ENCODE measurements around the gene DOC2B.

DOC2B gene

DNA sequence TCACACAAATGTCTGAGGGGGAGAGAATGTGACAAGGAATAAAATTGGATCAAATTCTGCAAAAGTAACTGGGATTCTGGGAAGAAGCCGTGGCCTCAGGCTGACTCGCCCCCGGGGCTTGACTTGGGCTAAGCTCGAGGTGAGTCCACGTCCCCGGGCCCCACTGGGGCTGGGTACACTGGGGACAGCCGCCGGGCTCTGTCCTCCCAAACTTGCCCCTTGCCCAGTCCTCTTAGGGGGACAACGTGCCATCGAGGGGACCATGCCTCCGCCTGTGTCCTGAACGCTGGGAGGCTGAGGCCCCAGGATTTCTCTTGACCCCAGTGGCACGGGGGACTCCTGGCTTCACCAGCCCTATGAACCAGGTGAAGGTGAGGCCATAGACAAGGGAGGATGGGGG lies 21.1 kb downstream of the DOC2B start:
- DNase-seq: no peak

DNA sequence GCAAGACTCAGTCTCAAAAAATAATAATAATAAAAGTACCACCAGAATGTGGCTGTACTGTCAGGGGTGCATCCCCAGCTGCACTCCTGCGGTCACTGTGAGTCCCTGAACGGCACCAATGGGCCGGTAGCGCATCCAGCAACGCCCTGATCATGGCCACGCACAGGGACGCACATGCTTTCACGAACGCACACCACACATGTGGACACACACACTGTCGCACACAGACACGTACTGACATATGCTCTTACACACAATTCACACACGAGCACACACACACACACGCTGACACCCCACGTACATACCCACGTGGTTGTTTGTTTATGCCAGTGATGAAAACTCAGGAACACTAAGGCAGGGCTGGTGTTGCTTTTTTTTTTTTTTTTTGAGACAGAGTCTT lies 21.8 kb downstream of the DOC2B start:
- DNase-seq: no peak

DNA sequence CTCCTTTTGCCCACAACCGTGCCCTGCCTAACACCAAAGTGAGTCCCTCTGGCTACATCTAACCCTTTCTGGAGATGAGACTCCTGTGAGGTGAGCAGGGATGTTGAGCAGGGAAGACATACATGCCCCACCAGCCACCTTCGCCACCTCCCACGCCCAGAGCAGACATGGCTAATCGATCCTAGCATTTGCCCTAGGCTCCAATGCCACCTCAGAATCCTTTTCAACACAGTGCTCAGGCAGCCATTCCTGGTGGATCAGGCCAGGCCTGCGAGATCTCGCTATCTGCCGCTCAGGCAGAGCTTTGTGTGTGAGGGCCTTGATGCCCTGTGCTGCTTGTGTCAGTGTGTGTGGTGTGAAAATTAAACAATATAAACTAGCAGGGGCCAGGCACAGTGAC lies 23.1 kb downstream of the DOC2B start:
- no peak for DNase-seq

DNA sequence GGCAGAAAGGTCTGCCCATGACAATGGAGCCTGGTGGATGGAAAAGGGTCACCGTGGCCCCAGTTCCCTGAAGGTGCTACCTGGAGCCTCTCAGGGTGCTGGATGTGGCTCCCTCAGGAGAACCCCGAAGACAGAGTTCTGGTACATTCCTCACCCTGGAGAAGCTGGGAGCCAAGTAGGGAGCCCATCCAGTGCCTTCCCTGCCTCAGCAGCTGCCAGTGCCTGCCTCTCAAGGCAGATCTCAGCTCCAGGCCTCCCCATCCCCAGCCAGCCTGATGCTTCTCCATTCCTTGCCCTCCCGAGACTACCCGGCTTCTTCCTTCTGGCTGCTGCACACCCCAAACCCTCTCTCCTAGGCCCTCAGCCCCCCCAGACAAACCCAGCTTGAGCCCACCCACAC lies 23.5 kb downstream of the DOC2B start:
- no peak for DNase-seq

DNA sequence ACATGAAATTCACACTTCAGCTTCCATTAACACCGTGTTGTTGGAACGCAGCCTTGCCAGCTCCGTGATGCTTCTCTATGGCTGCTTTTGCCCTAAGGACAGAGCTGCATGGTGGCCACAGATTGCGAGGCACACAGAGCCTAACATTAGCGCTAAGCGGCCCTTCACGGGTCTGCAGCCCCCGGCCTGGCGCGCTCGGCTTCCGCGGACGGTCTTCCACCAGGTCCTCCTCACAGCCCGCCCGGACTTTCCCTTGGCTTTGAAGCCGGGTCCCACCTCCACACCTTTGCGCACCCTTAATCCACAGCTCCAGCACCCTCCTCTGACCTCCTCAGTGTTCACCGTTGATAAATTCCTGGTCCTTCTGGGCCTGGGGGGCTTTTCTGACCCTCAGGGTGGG lies 24.5 kb downstream of the DOC2B start:
- DNase-seq: no peak

DNA sequence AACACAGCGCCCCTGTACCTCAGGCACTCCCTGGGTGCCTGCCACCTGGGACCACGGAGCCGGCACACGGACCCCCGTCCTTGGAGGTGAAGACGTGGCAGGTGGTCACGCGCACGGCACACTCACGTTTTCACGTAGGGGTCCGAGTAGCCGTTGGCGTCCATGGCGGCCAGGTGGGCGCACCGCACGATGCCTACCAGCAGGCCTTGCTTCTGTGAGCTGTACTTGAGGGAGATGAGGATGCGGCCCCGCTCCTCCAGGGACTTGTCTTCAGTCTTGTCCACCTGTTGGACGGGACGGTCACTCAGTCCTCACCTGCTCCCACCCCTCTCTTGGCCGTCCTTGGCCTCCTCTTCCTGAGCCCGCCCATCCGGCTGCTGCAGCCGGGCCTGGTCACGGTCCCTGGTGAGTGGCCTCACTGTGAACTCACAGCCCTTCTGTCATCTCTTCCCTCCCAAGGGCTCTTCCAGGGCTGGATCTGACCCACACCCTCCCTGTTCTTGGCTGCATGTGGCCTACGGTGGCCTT lies 25.3 kb downstream of the DOC2B start:
- DNase-seq: no peak

DNA sequence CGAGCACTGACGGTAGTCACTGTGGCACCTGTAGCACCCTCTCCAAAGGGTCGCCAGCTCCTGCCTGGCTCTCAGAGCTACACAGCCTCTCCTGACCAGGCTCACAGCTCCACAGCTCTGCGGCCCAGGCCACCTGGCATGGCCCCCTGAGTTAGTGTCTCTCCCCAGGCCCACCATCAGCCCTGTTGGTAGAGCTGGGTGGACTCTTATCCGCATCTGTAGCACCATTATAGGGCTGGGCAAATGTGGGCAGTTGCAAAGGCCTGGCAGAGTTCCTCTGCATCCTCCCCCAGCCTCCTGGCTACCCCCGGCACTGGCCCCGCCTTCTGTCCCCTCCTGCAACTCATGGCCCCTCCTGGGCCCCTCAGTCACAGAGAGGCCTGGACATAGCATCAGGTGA lies 25.9 kb downstream of the DOC2B start:
- no peak for DNase-seq

DNA sequence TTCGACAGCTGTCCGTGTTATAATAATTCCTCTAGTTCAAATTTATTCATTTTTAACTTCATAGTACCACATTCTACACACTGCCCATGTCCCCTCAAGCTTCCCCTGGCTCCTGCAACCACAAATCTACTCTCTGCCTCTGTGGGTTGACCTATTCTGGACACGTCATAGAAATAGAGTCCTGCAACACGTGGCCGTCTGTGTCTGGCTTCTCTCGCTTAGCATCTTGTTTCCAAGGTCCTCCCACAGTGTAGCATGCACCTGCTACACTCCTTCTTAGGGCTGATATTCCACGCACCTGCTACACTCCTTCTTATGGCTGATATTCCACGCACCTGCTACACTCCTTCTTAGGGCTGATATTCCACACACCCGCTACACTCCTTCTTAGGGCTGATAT lies 27.6 kb downstream of the DOC2B start:
- no peak for DNase-seq

DNA sequence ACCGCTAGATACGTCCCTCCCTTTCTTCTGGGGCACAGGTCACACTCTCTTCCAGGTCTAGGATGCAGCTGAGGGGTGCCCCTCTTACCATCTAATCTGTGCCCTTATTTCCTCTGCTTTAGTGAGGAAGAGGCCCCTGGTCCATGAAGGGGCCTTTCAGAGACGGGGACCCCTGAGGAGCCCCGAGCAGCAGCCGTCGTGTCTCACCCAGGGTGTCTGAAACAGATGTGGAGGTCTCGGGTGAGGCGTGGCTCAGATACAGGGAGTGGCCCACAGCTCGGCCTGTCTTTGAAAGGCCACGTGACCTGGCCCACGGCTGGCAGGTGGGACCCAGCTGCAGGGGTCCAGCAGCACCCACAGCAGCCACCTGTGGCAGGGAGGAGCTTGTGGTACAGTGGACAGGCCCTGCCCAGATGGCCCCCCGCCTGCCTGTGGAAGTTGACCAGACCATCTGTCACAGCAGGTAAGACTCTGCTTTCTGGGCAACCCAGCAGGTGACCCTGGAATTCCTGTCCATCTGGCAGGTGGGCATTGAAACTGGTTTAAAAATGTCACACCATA lies 28.5 kb downstream of the DOC2B start:
- no peak for DNase-seq

DNA sequence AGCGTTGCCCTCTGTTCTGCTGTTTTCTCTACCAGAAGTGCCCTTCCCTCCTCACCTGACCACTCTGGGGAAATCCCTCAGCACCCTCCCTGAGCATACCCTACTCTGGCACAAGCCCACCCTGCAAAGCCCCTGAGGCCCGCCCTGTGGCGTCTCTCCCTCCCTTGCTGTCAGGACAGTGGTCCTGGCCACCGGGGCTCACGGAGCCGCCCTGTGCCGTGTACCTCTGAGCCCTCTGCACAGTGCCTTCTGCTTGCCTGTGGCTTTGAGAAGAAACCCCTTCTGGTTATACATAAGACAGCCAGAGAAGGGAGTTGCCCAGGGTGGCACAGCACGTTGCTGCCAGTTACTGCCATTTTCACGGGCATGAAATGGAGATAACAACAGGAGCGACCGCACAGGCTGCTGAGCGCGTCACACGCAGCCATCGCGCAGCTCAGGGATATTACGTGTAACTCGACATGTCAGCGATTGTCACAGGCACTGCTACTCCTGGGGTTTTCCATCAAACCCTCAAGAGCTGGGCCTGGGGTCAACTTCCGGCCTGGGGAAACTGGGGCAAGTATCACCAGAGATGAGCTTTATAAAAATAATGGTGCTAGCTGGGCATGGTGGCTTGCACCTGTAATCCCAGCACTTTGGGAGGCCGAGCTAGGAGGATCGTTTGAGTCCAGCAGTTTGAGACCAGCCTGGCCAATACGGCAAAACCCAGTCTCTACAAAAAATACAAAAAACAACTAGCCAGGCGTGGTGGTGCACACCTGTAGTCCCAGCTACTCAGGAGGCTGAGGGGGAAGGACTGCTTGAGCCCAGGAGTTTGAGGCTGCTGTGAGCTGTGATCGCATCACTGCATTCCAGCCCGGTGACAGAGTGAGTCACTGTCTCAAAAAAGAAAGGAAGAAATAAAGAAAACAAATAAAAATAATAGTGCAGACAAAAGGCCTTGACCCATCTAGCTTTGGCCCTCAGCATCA lies 29.3 kb downstream of the DOC2B start:
- DNase-seq: no peak

DNA sequence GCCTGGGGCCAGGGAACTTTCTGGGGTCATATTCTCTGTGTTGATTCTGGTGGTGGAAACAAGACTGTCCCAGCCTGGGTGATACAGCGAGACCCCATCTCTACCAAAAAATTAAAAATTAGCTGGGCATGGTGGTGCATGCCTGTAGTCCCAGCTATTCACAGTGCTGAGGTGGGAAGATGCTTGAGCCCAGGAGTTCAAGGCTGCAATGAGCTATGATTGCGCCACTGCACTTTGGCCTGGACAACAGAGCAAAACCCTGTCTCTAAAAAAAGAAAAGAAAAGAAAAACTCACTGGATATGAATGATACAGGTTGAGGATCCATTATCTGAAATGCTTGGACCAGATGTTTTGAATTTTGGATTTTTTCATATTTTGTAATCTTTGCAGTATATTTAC lies 30.4 kb downstream of the DOC2B start:
- DNase-seq: no peak

DNA sequence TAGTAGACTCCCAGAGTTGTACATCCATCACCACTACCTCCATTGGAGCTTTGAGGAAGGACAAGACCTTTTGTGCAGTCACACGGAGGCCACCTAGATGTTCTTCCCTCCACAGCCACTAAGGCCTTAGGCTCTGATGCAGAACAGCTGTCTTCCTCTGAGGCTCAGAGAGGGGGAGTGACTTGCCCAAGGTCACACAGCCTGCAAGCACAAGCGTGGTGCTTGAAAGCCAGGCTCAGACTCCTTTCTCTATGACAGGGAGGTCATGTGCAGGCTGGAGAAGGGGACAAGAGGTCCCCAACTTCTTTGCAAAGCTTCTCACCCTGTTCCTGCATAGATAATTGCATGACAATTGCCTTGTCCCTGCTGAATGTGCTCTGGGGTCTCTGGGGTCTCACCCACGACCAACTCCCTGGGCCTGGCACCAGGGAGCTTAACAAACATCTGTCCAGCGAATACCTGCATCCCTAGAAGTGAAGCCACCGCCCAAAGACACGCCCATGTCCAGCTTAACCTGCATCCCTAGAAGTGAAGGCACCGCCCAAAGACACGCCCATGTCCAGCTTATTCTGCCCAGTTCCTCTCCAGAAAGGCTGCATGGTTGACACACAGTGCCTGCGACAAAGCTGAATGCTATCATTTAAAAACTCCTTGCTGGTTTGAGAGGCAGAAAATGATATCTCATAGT lies 31.4 kb downstream of the DOC2B start:
- DNase-seq: no peak

DNA sequence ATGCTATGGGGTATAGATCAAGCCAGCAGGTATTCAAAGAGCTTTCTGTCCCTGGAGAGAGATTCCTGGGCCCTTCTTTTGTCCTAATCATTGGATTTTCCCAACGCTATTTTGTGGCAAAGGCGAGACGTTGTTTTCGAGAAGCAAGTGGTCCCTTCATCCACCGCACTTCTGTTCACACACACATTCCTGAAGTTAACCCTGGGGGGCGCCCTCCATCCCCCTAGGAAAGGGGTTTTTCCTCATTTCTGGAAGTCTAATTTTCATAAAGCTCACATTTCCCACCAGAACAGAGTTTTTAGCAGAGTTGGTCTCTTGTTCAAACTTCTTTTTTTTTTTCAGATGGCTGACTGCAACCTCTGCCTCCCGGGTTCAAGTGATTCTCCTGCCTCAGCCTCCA lies 32.2 kb downstream of the DOC2B start:
- DNase-seq: no peak

DNA sequence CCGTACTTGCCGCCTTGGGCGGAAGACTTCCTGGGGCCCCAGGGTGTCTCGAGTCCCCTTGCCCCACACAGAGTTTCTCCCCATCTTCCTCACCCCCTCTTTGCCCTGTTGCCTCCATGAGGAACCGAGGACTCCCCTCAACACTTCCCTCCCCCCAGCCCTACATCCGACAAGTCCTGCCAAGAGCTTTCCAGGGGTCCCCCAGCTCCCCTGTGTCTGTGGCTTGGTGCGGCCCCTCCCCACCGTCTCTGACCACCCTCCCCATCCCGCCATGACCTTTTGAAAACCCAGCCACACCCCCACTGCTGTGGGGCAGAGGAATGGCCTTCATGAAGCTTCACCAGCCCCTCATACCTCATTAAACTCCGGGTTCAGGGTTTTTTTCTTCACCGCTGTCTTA lies 32.7 kb downstream of the DOC2B start:
- no peak for DNase-seq

DNA sequence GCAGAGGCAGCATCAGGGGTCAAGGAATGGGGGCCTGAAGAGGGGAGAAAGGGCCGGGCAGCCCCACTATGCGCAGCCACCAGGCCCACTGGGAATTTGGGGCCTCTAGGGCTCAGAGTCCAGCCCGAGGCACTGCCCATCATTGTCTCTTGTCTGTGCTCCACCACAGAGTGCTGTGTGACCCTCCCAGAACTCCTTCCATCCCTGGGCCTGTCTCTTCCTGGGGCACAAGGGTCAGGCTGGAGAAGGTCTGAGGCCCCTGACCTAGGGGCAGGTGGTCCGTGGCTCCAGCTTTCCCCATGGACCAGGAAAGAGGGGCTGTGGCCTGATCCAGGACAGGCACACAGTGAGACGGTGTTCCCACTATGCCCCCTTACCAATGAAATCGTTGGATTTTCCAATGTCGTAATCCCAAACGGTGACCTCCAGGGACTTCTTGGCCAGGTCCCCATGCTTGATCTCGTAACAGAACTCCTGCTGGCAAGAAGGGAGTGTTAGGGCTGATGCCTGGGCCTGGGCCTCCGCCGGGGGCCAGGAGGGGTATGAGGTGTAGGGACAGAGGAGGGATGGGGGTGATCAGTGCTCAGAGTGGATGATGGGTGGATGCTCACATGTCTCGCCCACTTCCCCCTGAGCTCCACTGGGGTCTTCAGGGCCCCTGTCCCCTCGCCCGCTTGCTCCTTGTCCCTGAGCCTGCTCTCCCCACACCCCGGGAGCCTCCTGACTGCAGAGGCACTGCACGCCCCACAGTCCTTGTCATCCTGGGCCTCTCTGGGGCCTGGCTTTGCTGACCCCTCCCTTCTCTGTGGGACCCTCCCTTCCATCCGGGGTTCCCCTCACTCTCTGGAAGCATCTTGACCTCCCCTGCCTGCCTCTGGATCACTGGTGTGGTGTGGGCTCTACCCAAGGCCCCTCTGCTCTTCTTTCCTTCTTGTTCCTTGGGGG lies 33.4 kb downstream of the DOC2B start:
- no peak for DNase-seq

DNA sequence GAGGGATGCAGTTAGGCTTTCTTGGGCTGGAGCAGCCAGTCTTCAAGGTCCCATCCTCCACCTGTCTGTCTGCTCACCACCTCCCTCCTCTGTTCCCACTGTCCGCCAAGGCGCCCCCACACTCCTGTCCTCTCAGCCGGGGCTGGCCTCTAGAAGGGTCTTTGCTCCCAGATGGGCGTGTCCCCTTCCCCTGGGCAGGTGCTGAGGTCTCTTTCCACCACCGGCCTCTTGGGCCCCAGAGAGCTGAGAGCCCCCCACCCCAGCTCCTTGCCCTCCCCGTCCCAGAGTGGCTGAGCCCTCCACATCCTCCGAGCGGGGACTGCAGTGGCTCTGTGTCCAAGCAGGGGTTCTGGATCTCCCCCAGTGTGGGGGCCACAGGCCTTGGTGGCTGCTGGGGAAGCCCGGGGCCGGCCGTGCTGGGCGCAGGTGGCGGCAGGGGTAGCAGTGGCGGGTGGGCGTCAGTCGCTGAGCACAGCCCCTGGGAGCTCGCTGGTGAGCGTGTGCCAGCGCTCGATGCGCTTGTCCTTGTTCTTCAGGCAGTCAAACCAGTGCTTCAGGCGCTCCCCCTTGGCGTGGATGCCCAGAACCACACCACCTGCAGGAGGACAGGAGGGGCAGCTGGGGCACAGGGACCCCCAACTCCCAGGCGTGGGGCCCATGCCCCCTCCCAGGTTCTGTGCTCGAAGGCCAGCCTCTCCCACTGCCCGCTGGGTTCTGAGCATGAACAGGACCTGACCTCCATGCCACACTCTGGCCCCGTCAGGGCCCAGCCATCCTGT lies 34.3 kb downstream of the DOC2B start:
- no peak for DNase-seq

DNA sequence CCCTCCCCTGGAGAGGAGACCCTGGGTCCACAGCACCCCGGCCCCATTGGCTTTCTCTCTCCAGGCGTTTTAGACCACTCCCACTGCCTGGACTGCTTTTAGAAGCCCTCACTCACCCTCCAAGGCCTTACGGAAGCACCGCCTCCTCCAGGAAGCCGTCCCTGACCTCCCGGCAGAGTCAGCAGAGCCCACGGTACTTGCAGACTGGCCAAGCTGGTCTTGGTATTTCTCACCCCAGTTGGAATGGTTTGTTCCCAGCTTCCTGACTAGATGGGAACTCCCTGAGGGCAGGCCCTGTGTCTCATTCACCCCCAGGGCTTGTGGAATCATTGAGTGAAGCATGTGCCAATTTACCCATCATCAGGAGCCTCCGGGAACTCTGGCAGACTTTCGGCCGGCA lies 34.9 kb downstream of the DOC2B start:
- DNase-seq: no peak

DNA sequence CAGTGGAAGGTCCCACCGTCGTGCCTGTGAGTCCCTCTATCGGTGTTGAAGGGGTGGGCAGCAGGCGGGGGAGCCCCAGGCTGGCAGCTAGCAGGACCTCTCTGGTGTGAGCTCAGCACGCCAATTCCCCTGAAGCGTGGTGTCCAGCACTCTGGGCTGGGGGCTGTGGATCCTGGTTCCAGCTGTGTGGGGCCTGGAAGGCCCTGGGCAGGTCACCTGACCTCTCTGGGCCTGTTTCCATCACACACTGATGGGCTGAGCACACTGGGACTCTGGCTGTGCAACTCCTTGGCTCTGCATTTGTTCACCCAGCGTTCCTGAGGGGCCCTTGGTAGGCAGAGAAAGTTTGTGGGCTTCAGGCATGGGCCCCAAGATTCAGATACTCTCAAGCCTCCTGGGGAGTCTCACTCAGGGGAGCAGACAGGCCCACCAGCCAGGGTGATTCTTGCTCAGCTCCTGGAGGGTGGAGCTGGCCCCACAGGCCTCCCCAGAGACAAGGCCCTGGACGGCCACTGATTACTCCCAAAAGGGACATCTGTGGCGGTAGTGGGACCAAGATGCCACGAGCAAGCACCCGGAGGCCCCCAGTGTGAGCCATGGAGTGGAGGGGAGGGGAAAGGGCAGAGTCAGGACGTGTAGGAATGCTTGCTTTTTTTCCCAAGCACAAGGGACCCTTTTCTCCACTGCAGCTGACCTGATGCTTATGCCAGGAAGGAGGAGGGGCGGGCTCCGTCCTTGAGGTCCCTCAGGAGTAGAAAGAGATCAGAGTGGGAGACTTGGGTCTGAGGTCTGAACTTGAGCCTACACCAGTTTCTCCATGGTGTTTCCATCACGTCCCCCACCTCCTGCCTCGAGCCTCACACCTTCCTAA lies 35.5 kb downstream of the DOC2B start:
- no peak for DNase-seq

DNA sequence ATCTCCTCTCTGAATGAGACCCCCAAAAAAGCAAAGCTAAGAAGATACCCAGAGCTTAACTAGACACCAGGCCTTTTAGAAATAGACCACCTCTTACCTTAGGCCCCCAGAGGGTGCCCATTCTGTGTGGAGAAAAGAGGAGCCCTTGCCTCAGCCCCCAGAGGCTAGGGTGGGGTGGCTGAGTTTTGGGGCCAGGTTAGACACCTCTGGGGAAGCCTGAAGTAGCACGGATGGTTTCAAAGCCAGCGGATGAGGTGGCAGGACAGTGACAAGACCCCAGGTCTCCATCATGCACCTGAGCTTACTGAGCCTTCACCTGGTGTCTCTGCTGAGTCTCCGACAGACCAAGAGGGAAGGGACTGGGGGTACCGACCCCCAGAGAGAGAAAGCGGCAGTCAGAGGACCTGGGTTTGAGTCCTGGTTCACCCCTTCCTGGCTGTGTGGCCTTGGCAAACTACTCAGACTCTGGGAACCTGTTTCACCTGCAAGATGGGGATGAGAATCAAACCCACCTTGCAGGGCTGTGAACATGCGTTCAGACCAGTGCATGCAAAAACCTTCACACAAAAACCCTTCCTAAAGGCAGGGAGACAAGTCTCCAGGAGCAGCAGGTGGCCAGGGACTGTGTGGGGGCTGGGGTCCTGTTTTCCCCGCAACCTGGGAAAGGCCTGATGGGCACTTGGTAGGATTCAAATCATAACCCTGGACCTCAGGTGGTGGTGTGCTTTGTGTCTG lies 36.3 kb downstream of the DOC2B start:
- no peak for DNase-seq

DNA sequence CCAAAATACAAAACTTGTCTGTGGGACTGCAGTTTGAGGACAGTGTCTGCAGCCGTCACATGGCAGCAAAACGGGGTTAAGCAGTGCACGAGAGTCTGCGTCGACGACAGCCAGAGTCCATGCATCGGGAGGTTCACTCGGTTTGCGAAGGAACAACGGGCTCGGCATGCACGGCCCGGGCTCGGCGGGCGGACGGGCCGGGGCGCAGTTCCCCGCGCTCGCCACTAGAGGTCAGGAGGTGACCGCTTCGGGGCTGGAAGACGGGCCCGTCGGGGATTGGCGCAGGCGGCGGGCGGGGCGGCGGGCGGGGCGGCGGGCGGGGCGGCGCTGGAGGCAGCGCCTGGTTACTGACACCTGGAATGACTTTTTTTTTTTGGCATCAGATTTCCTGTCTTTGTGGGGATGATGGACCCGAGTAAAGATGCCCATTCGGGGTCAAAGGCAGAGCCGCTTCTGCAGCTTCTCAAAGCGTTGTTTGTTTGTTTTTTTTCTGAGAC lies 37.6 kb downstream of the DOC2B start:
- DNase-seq: peak; percentile 47

Measured in fibroblast of skin of right quadriceps (primary cell).